Measurements from ENCODE around the gene CCDC12.

- TF ChIP-seq CTCF (IDR thresholded peaks at IDR 0.05) (no peak), POLR2A (IDR thresholded peaks at IDR 0.05) (no peak)
These were observed 67.5 kb downstream of the CCDC12 start for GRCh38 chr3:46908986-46909534.
